Activated CD4-positive, CD25-positive, alpha-beta regulatory T cell treated with anti-CD3 and anti-CD28 coated beads, Interleukin-2, amount 50 U/mL, for 24 hours (primary cell): ENCODE measurements around the gene PALLD.

Source experiments
- ATAC-seq, 2 donors: fragments of 150-1000 bp; cut with Tn5 transposase; one replicate each; pipeline ENCODE4 v1.10.0; 2021; ENCODE audit warnings: mild to moderate bottlenecking in 1 of 2, moderate library complexity in 1 of 2

PALLD gene

DNA sequence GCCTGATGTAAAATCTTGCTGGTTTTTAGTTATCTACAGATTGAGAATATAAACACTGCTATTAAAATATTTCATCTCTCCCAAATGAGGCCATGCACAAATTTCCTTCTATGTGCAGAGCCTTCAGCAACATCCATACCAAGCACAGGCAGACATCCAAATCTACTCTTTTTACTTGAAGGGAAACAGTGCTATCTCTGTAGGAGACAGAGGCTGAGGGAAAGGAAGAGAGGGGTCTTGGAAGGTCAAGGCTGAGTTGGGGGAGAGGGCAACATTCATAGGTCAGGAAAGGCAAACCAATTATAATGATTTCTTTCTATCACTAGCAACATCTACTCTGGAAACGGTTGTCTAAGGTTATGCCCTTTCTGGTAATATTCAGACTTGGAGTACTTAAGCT, 273.0 kb downstream of the PALLD start:
- ATAC-seq = no peak

DNA sequence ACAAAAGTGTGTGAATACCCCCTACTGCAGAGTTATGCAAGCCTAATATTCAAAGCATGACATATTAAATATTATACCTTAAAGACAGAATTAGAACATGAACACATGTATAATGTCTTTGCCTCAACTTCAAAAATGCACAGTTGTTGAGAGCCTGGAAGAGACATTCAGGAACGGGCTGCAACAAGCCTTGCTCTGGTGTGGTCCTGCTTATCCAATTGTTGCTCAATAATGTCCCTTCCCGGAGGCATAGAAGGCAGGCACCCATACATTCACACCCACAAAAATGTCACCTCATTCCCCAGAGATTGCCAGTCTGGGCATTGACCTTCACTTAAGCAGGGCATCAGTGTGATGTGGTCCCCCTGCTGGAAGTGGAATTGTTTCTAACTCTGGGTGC, 274.4 kb downstream of the PALLD start:
- ATAC-seq = no peak

DNA sequence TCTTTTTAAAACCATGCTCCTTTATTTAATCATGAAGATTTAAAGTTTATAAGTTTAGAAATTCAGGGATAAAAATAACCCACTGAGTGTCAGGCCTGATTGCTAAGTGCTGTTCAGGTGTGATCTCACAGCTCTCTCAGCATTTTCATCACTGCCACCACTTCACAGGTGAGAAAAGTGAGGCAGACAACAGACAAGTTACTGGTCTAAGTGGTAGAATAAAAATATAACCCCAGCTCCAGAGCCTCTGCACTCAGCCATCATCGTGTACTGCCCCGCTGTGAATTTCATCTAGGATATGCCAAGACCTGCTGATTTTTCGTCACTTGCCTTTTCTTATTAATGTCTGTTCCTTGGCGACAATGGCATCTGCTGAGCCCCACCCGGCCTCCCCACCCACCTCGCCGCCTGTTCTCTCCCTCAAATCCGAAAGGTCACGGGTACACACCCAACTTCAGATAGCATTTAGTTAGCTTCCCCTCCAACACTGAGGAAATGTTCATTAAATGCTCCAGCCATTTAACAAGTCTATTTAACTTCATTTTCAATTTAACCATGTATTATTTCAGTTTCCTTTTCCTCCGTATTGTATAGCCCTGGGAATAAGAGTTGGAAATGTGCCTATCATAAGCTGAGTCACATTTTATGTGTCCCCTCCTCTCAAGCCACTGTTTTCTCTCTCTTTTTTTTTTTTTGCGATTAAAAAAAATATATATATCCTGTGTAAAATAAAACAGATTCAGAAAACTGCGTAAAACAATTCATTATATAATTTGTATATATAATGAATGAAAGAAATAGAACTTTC, 276.7 kb downstream of the PALLD start:
- ATAC-seq = no peak

DNA sequence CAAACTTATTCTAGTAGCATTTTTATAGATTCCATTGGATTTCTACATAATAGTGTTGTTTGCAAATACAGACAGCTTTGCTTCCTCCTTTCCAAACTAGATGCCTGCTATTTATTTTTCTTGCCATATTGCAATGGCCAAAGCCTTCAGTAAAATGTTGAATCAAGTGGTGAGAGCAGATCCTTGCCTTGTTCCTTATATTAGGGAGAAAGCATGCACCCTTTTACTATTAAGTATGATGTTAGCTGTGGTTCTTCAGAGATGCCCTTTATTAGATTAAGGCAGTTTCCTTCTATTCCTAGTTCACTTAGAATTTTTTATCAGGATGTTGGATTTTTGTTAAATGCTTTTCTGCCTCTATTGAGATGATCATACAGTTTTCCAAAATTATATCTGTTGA, 279.5 kb downstream of the PALLD start:
- ATAC-seq = no peak

DNA sequence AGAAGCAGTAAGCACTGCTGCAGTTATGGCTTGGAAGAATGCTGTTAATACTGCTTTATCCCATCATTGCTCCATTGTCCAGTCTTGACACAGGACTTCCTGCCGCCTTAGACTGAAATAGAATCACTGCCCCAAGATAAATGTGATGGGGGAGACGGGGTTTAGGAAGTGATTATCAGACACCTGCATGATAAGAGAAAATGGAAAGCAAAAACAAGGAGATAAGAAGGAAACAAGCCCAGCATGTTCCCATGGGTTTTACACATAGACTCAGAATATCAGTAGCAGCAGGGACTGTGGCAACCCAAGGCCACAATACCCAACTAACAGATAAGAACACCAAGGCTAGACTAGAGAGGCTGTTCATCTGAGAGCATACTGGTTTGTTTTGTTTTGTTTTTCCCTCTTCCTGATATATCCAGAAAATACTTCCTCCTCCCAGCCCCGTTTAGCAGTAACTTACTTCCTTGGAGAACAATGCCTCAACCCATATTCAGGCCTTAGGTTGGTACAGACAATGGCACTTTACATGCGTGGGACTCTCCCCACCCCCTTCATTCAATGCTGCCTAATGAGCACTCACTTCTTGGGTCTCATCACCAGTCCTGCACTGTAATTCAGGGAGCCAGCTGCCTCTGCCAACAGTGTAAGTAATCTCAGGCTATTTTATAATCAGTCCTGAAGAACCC, 280.6 kb downstream of the PALLD start:
- no peak for ATAC-seq

DNA sequence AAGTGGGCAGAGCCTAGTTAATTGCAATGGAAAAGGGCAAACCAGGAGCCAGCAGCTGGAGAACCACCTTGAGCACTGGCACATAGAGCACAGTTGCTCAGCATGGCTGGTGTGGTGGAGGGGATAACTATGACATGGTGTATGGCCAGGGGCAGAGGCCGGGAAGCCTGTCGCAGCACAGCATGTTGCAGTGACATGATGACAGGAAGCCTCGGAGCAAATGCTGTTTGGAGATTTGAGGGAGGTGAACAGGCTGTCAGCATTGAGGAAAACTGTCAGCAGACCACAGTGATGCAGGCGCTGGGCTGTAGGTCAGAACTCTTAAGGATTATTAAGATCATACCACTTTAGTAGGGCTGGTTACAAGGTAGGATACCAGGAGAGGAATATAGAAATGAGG, 284.5 kb downstream of the PALLD start:
- ATAC-seq = no peak

DNA sequence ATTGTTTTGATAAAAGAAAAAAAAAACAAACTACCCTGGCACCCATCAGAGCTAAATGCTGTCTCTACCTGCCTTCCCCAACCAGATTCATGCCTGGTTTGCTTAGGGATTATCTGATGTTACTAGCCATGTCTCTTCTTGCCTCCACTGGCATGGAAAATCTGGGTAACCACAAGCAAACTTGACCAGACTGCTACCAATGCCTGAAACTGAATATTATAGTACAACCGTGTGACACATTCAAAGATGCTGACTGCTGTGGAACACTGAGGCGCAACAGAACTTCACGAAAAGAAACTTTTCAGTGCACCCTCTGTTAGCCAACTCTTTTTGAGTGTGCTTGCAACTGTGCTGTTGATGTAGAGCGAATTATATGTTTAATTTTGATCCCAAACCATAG, 285.1 kb downstream of the PALLD start:
- ATAC-seq = no peak

DNA sequence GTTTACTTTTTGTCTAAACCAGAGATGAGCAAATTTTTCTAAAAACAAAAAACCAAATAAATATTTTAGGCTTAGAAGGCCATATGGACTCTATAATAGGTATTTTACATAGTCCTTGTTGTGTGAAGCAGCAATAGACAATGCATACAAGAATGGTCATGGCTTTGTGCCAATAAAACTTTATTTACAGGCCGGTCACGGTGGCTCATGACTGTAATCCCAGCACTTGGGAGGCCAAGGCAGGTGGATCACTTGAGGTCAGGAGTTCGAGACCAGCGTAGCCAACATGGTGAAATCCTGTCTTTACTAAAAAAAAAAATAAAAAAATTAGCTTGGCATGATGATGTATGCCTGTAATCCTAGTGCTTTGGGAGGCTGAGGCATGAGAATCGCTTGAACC, 285.6 kb downstream of the PALLD start:
- ATAC-seq = no peak

DNA sequence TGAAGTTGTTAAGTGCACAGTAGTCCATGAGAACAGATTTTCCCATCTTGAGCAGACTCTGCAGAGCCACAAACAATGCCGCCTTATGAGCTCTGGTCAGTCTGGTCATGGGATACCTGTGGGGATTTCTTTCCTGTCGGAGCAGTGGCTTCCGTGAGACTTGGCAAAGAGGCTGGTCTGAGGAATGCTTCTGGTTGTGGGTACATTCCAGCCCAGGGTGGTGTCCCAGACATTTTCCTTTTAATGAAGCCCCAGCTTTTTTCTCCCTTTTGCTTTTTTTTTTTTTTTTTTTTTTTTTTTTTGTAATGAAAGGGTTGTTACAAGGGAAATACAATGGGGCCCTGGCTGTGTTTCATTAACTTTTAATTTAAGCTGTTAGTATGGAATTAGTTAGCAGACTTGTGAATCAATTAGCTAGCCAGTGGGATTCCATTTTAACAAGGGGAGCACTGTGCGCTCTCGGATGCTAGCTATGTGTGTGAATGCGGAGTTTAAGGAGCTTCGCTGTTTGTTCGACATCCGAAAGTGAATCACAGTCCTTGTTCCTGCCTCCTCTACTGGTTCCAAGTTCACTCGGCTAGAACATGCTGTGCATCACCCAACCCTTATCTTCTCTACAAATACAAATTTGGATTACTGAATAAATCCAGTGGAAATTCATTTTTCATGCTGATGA, 288.1 kb downstream of the PALLD start:
- no peak for ATAC-seq

DNA sequence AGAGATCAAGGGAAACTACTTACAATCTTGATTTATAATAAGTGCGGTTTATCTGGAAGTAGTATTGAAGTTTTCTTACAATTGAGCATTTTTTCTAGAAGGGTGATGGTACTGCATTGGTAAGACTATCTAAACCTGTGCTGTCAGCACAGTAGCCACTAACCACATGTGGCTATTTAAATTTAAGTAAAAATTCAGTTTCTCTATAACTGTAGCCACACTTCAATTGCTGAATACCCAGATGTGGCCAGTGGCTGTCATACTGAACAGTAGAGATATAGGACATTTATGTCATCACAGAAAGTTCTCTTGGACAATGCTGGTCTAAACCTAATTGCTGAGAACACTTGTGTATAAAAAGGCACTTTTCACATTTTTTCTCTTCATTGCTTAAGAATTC, 290.5 kb downstream of the PALLD start:
- no peak for ATAC-seq

DNA sequence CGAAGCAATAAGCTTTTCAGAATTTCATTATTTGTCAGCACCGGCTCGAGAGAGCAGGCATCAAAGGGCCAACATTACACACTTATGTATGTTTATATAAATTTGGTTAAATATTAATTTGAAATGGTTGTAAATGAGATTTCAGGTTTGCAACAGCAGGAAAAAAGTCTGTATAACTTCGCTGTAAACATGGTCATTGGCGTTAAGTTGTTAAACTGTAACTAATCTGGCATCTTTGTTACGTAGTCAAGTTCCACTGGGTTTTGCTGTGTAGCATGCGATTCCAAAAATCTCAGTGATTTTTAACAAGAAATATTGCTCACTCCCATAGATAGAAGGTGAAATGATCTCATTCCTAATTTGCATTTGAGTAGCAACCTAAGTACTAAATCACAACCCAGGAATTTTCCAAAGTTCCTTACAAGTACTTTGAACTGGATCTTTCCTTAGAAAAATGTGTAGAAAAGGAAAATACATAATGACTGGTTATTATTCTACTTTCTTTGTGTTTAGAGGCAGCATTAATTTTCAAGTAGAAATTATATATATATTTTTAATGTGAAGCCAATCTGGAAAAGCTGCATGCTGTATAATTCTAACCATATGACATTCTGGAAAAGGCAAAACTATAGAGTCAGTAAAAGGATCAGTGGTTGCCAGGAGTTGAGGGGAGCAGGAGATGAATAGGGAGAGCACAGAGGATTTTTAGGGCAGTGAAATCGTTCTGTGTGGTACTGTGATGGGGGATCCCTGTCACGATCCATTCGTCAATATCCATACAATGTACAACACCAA, 291.1 kb downstream of the PALLD start:
- ATAC-seq = no peak

DNA sequence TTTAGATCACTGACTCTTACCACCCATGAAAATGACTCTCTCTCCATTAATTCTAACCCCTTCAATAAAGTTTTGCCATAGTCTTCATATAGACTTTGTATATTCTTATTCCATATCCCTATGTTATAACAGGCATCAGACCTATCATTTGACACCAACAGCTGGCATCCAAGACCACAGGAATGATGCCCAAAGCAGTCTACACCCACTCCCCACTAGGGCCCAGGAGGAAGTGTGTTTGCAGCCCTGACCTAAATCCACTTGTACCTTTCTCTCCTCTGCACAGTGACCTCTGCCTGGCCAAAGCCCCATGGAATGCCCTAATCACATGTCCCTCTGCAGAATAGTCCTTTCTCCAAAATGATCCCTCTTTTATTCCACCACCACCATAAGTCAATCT, 294.0 kb downstream of the PALLD start:
- ATAC-seq = no peak

DNA sequence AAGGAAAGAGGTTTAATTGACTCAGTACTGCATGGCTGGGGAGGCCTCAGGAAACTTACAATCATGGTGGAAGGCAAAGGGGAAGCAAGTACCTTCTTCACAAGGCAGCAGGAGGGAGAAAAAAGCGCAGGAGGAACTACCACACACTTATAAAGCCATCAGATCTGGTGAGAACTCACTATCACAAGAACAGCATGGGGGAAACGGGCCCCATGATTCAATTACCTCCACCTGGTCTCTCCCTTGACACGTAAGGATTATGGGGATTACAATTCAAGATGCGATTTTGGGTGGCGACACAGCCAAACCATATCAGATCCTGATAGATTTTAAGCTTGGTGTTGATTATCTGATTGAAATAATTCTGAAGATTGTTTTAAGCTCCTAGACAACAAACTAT, 294.5 kb downstream of the PALLD start:
- no peak for ATAC-seq

DNA sequence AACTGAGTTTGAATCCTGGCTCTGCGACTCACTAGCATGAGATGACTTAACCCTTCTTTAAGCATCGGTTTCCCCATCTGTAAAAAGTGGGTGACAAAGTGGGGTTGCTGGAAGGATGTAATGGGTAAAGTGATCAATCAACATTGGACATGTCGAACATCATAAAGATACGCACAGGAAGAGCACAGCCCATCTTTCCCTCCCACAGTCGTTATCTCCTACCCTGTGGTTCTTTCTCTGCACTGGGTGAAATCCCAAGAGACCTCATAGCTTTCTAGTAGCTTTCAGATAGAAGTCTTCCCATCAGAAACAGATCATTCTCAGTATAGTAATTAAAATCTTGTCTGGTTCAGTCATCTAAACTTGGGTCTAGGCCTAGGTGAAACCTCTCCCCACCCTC, 296.7 kb downstream of the PALLD start:
- no peak for ATAC-seq

DNA sequence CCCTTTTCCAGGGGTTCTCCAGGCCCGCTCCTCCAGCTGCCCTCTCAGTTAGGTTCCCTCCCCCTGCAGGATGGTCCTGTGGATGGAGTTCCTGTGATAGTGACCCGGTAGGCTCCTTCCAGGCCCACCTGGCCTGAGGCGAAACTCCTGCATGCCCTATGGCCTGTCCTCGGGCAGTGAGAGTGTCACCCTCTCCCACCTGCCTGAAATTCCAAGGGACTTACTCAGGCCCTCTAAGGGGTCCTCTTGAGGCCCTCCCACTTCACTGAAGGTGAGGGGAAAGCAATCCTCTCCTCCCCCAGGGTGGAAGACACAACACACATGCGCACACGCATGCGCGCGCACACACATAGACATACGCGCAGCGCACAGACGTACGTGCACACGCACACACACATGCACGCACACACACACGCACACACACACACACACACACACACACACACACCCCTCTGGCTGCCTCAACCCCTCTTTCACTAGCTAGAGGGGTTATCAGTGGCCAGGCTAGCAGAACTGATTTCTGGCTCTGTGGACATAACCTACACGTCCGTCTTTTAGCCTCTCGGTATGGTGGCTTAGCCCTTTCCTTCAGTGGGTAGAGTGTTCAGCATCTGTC, 297.3 kb downstream of the PALLD start:
- no peak for ATAC-seq

DNA sequence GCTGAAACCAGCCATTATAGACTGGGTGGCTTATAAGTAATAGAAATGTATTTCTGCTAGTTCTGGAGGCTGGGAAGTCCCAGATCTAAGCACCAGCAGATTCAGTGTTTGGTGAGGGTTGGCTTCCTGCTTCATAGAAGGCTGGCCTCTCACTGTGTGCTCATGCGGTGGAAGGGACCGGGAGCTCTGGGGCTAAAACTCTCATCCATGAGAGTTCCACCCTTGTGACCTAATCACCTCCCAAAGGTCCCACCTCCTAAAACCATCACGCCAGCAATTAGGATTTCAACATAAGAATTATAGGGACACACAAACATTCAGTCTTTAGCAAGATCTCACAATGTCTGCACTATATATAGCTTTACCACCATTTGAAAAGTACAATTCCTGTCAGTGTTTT, 298.0 kb downstream of the PALLD start:
- no peak for ATAC-seq

DNA sequence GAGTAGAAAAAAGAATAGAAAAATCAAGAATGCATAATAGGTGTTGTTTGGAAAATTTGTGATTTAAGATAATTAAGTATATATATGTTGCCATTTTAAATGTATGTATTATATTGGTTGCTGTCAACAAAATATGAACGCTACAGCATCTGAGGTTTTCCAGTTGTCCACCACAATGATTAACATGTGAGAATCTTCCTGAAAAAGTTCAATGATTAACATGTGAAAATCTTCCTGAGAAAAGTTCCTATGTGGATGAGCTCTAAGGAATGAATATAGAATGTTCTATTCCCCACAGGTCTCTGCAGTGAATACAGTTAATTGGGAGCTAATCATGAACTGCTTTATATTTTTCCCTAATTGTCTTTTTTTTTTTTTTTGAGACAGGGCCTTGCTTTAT, 298.5 kb downstream of the PALLD start:
- no peak for ATAC-seq

DNA sequence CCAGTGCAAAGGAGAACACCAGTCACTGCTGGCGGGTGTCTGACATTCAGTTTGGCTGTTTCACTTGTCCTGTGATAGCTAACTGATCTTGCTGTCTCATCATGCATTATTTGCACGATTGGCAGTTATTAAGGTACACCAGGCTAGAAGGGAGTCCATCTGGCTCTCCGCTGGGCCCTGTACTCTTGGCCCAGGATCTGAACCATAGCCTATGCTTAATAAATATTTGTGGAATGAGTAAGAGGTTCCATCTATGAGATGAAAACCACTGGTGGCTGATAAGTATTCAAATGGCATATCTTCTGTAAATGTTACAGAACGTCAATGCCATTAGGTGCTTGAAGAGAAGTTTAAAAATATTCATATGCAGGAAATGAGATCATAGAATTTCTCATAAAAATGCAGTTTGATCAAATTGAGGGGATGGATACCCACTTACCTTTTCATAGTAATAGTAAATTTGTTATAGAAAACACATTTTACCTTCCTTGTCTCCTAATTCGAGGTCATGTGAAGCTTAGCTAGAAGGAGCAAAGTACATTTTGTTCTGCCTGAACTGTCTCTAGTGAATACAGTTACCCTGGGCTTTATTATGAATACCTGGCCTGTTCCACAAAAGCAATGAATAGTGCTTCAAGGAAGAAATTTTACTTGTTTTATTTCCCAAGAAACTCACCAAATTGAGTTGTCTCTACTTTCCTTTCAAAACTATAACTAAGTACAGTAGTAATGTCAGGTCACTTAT, 299.7 kb downstream of the PALLD start:
- ATAC-seq = no peak

DNA sequence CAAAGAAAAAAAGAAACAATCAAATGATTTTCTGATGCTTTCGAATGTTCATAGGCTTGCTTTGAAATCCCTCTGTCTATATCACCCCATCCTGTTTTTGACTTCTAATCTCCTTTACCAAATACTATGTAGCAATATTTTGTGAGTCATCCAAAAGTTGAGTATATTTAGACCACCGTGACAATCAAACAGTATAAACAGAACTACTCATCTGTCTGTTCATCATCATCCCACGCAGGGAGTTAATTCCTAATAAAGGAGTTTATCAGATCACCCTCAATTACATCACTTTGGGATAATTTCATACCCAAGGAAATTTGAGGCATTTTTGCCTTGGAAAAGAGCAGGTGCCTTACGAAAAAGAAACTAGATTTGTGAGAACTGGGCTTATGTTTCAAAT, 300.3 kb downstream of the PALLD start:
- no peak for ATAC-seq

DNA sequence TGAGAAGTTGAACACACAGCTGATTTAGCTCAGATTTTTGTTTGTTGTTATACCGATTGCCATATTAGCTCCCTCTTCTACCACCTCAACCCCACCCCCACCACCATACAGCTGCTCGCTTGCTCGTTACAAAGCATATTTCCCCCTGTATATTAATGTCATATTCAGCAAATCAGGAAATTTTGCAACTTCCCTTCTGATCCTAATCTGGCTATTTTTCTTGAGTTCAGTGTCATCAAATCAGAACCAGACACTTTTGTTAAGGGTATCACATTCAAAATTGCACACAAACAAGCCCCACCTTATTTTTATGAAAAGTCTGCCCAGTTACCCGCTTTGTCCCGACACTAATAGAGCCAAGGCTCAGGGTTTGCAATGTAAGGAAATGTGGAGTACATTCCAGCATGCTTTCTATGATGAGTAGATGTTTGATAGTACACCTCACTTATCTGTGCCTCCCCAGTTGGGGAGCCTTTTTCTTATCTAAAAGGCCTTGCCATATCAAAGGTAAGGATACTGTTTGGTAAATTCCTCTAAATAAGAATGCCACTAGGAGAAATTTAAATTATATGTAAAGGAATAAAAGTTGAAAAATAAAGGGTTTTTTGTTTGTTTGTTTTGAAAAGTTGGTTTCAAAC, 301.0 kb downstream of the PALLD start:
- no peak for ATAC-seq

DNA sequence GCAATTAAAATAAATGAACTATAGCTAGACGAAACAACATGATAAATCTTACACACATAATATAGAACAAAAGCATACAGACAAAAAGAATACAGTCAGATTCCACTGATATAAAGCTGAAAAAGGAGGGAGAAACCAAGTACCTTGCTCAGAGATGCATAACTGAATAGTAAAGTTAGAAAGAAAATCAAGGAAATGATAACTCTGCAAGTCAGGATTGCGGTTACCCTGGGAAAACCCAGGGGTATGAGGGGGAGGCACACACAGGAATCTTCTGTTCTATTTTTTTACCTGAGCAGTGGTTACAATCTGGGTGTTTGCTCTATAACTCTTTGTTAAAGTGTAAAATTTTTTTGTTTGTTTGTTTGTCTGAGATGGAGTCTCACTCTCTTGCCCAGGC, 304.1 kb downstream of the PALLD start:
- no peak for ATAC-seq

DNA sequence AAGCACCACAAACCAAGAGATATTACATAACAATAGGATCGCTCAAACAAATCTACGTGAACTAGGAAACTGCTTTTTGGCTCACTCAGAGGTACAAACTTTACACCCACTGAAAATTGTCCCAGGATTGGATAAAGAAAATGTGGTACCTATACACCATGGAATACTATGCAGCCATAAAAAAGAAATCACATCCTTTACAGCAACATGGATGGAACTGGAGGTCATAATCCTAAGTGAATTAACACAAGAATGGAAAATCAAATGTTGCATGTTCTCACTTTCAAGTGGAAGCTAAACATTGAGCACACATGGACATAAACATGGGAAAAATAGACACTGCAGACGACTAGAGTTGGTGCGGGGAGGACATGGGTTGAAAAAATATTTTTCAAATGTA, 305.4 kb downstream of the PALLD start:
- no peak for ATAC-seq
